Measurements from ENCODE around the gene SLC43A3.
"Not testable (repeated sequence)": the region's sequence is repeated elsewhere in the genome, so short reads cannot be mapped to it uniquely, and the experiment has no call there.

SLC43A3 gene

DNA sequence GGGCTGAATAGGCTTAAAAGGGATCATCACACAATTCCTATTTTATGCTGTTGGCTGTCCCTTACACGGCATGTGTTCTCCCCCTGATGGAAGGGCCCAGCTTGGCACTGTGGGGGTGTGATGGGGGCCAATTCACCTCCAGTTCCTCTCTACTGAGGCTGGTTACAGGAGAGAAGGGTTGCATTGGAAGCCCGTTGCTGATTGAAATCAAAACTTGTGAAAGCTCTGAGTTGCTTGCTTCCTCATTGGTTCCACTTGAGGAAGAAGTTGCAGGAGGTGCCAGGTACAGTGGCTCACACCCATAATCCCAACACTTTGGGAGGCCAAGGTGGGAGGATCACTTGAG, 23.1 kb downstream of the SLC43A3 start:
- DNase-seq, result no peak

DNA sequence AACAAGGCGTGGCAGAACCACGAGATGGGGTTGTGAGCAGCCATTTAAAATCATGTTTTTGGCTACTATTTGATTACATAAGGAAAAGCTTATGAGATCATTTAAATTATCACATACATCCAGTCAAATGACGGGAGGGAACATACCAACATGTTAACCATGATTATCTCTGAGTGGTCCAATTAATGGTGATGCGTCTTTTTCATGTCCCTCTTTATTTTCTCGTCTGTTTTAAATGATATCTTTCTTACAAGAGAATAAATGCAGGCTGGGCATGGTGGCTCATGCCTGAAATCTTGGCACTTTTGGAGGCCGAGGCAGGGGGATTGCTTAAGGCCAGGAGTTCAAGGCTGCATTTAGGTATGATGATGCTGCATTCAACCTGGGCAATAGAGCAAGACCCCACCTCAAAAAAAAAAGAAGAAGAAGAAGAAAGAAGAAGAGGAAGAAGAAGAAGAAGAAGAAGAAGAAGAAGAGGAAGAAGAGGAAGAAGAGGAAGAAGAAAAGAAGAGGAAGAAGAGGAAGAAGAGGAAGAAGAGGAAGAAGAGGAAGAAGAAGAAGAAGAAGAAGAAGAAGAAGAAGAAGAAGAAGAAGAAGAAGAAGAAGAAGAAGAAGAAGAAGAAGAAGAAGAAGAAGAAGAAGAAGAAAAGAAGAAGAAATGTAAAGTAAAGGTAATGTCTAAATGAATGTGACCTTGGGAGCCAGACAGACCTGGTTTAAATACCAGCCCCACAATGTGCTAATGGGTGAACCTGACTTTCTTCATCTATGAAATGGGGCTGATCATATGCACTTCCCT, 23.7 kb downstream of the SLC43A3 start:
- not testable (repeated sequence) for DNase-seq

DNA sequence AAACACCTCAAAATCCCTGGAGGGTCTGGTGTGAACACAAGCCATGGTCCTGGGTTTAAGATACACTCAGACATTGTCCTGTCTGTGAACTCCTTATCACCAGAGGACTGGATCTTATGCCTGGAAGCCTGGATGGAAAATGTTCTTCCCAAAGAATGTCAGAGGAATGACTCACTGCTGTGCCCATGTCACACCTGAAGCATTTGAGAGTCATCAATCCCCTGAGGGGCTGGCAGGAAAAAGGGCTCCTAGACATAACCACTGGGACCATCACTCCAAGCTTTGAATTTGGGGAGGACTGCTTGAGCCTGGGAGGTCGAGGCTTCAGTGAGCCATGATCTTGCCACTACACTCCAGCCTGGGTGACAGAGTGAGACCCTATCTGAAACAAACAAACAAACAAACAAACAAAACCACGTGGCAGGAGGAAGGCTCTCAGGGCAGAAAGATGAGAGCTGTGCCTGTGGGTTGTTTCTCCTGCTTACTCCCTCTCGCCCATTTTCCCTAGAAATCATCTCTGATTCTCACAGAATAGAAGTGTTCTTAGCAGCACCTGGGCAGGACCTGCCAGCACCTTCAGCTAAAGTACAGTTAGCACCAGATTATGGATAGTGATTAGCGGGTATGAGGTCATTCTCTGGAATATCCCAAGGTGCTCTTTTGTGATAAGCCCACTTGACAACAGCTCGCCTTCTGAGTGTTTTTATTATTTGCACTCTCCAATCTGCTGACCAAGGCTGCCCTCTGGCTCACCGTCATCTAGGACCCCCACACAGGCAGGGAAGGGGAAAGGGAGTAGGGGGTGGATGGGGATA, 24.5 kb downstream of the SLC43A3 start:
- DNase-seq, result no peak

DNA sequence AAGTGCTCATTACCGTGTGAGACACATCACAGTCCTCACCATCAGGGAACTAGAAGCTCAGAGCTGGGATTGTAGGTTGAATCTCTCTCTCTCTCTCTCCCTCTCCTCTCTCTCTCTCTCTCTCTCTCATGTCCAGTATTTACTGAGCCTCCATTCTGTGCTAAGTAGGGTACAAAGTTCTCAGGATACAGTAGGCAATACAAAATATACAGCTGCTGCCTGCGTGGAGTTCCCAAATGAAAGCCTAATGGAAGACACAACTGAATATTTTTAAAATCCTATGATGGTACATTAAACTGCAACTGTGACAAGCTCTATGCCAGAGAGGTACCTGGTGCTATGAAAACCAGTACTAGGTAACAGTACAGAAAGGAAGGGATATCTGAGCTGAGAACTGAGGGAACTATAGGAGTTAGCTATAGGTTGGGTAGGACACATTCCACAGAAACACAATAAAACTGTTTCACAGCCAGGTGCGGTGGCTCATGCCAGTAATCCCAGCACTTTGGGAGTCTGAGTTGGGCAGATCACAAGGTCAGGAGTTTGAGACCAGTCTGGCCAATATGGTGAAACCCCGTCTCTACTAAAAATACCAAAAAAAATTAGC, 26.8 kb downstream of the SLC43A3 start:
- no peak for DNase-seq

DNA sequence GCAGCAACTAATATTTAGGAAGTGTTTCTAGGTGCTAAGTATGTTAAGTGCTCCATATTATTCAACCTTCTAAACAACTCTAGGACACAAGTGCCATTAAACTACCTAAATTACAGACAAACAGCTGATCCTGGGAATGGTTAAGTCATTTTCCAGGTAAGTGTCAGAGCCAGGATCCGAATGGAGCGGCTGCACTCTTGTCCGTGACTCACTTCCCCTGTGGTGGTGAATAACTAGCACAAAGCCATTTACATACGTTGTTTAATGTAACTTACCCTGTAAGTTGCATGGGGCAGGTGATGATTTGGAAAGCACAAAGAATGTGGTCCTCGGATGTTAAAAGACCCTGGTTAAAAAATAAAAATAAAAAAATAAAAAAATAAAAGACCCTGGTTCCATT, 27.7 kb downstream of the SLC43A3 start:
- DNase-seq, result no peak

DNA sequence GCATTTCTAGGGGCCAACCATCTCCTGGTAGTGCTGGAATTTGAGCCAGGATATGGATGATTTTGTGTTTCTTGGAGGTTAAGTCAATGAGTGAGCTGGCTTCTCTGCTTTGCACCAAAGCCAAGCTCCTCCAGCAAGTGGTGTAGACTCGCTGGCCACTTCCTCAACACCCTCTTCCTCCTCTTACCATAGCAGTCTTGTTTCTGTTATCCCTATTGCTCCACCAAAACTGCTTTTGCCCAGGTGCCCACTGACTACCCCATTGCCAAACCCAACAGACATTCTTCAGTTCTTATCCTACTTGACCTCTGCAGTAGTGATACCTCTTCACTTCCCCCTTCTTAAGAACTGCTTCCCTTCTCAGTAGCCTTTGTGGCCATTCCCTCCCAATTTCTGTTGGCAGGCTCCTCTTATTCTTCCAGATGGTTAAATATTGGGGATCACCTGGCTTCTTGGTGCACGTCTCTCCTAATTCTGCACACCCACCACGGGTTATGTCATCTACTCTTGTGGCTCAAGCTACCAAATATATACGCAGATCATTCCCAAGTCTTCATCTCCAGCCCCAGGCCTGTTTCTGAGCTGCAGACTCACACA, 29.4 kb downstream of the SLC43A3 start:
- no peak for DNase-seq

DNA sequence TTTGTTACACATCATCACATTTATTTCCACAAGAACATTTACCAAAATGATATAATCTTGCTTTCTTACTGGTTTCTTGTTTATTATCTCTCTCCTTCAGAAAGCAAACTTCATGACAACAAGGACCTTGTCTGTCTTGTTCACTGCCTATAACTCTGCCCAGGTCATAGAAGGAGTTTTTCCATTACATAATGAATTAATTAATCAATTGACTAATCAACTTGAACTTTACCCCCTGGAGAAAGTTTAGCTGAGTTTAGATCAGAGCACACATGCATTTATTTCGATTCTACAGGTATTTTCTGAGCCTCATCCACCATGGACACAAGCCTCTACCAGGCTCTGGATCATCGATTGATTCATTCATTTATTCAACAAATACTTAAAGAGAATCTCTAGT, 30.2 kb downstream of the SLC43A3 start:
- DNase-seq, result no peak

DNA sequence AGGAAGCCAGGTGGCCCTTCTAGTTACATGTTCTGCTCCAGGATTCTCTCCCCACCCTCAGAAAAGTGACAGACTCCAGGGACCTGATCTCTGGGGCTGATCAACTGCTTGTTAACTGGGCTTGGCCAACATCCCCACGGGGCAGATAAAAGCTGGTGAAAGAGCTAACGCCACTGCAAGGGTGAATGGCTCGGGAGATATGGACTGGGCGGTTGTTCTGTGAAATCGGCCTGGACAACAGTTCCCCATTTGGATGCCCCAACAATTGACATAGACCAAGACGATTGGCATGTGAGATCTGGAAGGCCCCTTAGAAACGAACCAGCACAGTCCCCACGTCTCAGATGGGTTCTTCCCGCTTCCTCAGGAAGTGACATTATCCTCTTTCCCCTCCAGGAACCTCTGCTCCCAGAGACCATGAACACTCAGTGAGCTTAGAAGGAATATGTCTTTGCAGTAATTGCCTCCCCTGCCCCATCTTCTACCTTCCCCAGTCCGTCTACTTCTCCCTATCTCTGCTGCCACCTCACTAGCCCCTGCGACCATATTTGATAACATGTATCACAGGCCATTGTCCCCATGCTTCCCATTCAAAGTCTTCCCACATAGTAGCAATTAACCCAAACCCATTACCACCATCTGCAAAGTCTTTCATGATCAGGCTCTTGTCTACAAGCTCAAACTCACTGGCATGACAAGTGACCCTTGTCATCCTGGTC, 30.9 kb downstream of the SLC43A3 start:
- no peak for DNase-seq

DNA sequence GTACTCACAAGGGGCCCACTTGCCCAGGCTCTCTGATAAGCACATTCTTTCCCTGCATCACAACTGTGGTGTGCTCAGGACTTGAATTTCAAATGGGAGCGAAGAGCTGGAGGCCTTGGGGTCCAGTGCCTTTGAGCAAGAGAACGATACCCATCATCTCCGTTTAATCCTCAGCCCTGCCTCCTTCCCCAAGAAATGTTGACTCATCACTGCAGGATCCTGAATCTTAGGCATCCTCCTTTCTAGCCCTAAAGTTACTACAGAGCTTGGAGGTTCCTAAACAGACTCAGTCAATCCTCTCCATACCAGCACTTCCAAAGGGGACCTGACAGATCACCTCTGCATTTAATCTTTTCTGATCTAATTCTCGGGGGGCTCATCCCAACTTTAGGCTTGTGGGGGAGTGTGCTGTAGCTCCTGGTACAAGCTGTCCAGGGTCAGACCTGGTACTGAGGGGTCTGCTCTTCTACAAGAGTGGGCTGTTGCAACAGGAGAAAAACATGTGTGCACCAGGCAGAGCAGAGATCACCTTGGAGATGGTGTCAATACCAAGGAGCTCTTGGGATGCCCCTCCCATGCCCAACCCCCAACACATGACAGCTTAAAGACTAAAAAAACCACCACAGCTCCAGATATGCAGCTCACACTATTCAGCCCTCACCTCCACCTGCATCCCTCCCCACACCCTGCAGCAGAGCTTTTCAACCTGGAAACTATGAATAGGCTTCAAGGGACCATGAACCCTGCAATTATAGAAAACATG, 32.5 kb downstream of the SLC43A3 start:
- no peak for DNase-seq

DNA sequence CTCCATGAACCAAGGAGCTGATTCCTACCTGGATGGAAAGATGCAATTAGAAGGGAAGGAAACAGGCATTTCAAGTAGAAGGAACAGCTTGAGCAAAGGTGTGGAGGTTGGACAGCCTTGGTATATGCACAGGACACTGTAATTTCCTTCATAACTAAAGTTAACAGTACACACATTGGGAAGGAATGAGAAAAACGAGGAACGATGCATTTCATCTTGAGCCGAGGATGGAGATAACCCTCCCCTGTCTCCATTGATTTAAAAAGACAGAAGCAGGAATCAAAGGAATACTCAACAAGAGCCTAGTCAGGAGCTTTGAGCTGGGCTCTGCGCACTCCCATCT, 34.2 kb downstream of the SLC43A3 start:
- no peak for DNase-seq

DNA sequence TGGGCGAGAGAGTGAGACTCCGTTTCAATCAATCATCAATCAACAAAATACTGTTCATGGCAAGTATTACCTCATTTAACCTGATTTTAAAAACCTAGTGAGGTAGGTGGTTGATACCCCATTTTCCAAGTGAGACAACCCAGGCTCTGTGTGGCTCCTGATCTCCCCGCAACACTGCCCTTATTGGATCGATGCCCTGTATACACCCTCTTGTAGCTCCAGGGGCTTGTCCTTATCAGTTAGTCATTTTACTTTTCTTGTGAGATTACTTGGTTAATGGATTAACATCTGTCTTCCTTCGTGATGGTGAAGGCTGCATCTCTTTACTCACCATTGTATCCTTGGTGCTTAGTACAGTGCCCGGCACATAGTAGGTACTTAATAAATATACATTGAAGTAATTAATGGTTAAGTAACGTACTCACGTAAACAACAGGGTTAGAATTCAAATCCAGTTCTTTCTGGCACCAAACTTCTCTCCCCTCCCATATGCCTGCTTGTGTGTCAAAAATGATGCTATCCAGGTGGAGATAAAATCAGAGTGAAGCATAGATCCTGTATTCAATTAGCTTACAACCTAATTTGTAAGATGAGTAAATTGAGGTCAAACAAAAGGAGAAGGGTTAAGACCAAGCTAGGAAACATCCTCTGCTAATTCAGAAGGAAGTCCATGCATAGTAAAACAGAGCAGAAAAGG, 34.7 kb downstream of the SLC43A3 start:
- no peak for DNase-seq

DNA sequence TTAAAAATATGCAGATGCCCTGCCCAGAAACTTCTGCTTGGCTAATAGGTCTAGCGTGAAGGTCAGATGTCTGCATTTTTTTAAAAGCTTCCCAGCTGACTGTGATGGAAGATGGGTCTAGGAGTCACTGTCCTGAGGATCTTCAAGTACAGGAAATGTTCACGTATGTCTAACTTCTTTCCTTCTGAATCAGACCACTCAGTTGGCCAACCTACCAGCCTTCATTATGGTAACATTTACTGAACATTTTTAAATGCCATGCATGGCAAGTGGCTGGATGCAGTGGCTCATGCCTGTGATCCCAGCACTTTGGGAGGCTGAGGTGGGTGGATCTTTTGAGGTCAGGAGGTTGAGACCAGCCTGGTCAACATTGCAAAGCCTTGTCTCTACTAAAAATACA, 35.4 kb downstream of the SLC43A3 start:
- no peak for DNase-seq

DNA sequence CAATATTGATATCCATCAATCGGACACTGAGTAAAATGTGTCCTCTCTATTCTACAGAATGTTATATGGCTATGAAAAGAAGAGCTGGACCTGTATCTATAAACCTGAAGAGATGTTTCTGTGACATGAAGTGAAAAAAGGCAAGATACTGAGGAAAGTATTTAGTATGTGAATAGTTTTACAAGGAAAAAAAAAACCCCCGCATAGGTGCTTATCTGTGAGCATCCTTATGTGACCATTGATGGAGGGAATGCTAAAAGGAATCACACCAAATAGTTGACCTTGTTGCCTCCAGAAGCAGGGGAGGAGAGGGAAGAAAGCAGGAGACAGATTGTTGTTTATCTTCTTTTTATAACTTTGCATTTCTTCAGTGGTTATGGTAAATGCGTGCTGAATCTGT, 35.8 kb downstream of the SLC43A3 start:
- DNase-seq, result no peak

DNA sequence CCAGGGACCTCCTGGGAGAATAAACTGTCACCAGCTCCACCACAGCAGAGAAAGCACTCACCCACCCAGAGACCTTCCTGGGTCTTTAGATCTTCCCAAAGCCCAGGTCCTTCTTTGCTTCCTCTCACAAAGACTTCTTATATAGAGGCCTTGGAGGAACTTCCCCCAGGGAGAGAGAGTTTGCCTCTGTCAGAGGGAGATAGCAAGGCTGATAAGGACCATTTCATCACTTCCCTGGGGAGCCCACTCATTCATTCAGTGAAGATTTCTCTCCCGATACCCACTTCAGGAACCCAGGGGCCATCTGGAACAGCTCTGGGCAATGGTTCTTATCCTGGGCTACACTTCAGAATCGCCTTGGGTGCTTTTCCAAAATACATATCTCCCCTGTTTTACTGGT, 36.4 kb downstream of the SLC43A3 start, which contains the start of gene PRG2:
PRG2 (minus strand) TSS at position 116 of the 400 bp plus-strand sequence. CDS start 706 bp downstream, outside the sequence.
- no peak for DNase-seq

DNA sequence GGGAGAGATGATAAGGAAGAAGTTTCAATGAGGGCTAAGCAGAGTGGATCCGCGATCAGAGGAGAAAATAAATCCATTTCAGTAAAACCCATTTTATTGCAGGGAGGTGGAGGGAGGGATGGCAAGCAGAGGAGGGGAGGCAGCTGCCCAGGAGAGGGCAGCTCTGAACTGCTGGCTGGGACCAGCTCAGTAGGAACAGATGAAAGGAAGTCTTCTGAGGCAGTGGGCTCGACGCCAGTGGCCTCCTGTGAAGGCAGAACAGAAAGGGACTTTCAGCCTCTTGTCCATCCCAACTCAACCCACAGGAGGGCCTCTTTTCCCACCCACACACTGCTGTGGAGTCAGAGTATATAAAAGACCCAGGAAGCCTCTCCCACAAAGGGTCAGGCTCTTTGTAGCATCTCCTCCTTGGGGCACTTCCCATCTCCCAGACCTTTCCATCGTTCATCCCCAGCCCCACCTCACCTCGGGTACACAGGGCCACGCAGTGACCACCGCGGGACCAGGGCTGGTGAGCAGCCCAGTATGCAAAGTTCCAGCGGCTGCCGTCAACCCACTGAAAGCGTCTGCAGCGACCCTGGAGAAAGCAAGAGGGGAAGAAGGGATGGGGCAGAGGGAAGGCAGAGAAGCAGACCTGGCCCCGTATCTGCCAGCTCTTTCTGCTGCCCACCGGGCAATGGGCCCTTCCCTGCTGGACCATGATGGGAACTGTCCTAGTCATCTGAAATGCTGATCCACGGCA, 39.5 kb downstream of the SLC43A3 start:
- DNase-seq, result no peak

DNA sequence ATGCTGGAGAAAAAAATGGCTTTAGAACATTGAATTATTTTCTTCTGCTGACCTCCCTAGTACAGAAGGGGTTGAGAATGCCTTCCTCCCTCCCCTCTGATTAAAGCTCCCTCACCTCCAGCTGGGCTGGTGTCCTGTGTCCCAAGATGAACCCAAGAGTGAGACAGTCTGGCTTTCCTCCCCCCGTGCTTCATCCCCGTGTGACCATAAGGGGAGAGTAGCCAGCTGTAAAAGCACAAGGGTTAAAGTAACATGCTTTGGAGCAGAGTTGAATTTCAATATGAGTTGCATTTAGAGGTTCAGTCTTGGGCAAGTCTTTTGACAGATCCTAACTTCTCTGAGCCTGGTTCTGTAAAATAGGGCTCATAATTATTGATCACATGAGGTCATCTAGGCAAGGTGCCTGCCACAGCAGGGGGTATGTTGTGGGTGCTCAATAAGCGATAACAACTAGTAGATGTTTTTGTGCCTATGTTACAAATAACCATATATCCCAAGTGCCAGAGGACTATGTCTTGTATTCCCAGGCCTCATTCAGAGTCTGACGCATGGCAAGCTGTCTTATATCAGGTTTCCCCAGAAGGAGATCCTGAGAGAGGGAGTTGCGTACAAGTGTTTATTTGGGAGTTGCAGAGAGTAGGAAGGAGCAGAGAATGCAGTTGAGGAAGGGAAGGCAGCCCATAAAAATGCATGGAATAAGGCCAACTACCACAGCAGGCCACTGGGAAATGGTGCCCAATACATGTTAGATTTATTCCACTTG, 40.6 kb downstream of the SLC43A3 start:
- DNase-seq, result no peak

DNA sequence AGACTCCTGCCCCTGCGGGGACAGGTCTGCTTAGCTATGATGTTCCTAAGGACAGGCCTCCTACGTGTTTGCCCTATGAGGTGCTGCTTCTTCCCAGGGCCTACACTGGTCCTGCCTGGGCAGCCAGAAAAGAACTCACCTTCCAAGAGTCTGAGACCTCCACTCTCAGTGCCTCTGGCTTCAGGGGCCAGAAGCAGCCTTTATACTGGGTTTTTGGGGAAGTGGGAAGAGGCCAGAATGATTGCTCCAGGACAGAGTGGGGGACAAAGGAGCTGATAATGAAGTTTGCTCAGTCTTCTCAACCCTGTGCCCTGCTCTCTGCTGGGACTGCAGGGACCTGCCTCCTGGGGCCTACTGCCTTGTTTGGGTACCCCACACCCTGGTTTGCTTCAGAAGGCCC, 45.9 kb downstream of the SLC43A3 start, which contains the start of gene PRG3:
PRG3 (minus strand) TSS at position 176 of the 400 bp plus-strand sequence. CDS start 442 bp downstream, outside the sequence.
- no peak for DNase-seq

DNA sequence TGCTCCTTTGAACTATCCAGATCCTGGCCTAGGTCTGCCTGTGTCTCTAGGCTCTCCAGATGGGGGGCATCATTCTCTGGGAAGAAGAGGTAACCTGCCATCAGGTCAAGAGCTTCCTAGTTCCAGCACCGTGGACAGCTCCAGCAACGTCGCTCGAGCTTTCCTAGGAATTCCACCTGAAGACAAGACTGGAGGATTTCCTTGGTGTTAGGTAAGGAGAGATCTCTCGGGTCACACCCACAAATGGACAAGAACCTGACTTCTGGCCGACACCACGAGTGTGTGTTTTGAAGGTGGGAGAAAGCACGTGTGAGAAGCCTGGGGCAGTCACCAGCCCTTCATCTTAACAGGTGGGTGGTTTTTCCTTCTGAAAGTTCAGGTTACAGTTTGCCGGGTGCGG, 47.2 kb downstream of the SLC43A3 start:
- DNase-seq, result no peak

DNA sequence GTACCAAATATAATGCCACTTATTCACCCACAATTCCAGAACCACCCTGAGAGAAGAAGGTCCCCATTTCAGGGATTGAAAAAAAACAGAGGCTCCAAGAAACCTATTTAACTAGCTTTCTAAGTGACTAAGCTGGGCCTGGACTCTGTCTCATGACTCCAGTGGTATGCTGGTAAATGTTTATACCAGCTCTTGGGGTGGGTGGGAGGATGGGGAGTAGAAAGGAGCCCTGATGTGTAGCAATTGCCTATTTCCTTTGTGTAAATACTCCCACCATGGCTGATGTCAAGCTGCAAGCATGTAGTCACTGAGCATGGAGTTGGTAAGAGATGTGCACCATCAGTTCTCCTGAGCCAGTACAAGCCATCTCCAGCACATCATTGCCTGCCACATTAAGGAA, 48.7 kb downstream of the SLC43A3 start:
- no peak for DNase-seq

DNA sequence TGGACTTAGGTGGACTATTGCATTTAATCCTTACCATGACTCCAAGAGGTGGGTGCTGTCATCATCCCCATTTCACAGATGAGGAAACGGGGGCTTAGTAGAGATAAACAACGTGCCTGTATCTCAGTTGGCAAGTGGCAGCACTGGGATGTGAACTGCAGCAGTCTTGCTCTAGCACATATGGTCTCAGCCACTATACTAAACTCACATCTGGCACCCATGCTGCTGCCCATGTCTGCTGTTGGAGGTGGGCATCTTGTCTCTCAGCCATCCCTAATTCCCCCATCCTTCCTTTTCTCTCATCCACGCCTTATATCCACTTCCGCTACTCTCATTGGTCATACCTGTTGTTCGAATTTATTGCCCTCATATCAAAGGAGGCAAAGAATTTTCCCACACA, 49.8 kb downstream of the SLC43A3 start:
- DNase-seq, result no peak
